ENCODE results near the gene PLOD3. TPM values are rescaled to one million over a fixed set of nuclear protein-coding genes. Genes with fewer than 3 reads are reported as not detected.

PLOD3 gene
- polyA plus RNA-seq, 10 donors = 37.4 to 72.9 (median 46.4) TPM

Other genes starting within 250 kb of the PLOD3 start
- 1 to 10 TPM in 1 of 10 donors, under 1 TPM in 9; 0.34 to 1.1 (median 0.79) TPM for gene MUC12, start 248.0 kb downstream of the PLOD3 start, polyA plus RNA-seq (ENCODE audit: insufficient read length in 10 of 10)
- gene MUC17, start 197.5 kb downstream of the PLOD3 start, polyA plus RNA-seq (ENCODE audit: insufficient read length in 10 of 10) = under 1 TPM in 1 of 10 donors, not detected in 9; 0.04 TPM
- 10 to 100 TPM in 2 of 10 donors, 1 to 10 TPM in 8; 5.7 to 11.5 (median 8.8) TPM for gene TRIM56, start 132.1 kb downstream of the PLOD3 start, polyA plus RNA-seq (ENCODE audit: insufficient read length in 10 of 10)
- gene SERPINE1, start 90.5 kb downstream of the PLOD3 start, polyA plus RNA-seq (ENCODE audit: insufficient read length in 10 of 10) = 1 to 10 TPM; 1.9 to 5.2 (median 4.6) TPM
- gene AP1S1, start 63.1 kb downstream of the PLOD3 start, polyA plus RNA-seq (ENCODE audit: insufficient read length in 10 of 10) = 10 to 100 TPM; 17.0 to 43.3 (median 22.1) TPM
- gene VGF, start 52.0 kb downstream of the PLOD3 start, polyA plus RNA-seq (ENCODE audit: insufficient read length in 10 of 10) = not detected
- gene NAT16, start 37.3 kb downstream of the PLOD3 start, polyA plus RNA-seq (ENCODE audit: insufficient read length in 10 of 10) = not detected
- under 1 TPM in 2 of 10 donors, not detected in 8; 0.16 to 0.25 TPM for gene MOGAT3, start 16.5 kb downstream of the PLOD3 start, polyA plus RNA-seq (ENCODE audit: insufficient read length in 10 of 10)
- 10 to 100 TPM; 35.6 to 53.8 (median 41.2) TPM for gene ZNHIT1, start 584 bp upstream of the PLOD3 start, polyA plus RNA-seq (ENCODE audit: insufficient read length in 10 of 10)
- 1 to 10 TPM; 4.3 to 8.7 (median 6.2) TPM for gene CLDN15, start 20.2 kb upstream of the PLOD3 start, polyA plus RNA-seq (ENCODE audit: insufficient read length in 10 of 10)
- 100 to 1,000 TPM in 9 of 10 donors, 10 to 100 TPM in 1; 99.3 to 141 (median 119) TPM for gene FIS1, start 27.5 kb upstream of the PLOD3 start, polyA plus RNA-seq (ENCODE audit: insufficient read length in 10 of 10)
- 10 to 100 TPM; 24.0 to 36.0 (median 25.7) TPM for gene IFT22, start 104.2 kb upstream of the PLOD3 start, polyA plus RNA-seq (ENCODE audit: insufficient read length in 10 of 10)
- gene COL26A1, start 145.3 kb upstream of the PLOD3 start, polyA plus RNA-seq (ENCODE audit: insufficient read length in 10 of 10) = 1 to 10 TPM in 7 of 10 donors, under 1 TPM in 3; 0.50 to 9.9 (median 1.2) TPM

Measured in muscle of back (tissue), 10 donors.